NCI-H146 (cell line): ENCODE measurements around the gene MTERF4.
"Not testable (repeated sequence)": the region's sequence is repeated elsewhere in the genome, so short reads cannot be mapped to it uniquely, and the experiment has no call there.

Experiments
- DNase-seq: peaks from one replicate; lab custom pipeline; 2025; lab: John Stamatoyannopoulos, UW

Gene MTERF4

GRCh38 chr2:241110607-241111439, 8.7 kb upstream of the MTERF4 start:
- DNase-seq = no peak

- no peak for DNase-seq
These were observed 8.1 kb upstream of the MTERF4 start for GRCh38 chr2:241110089-241110606.

- no peak for DNase-seq
These were observed 7.4 kb upstream of the MTERF4 start for GRCh38 chr2:241109210-241110088.

- no peak for DNase-seq
These were observed 6.5 kb upstream of the MTERF4 start for GRCh38 chr2:241108271-241109209.

GRCh38 chr2:241107031-241107783, 5.1 kb upstream of the MTERF4 start:
- DNase-seq = no peak

- DNase-seq = no peak
These were observed 3.6 kb upstream of the MTERF4 start for GRCh38 chr2:241105641-241106040.

GRCh38 chr2:241104611-241105010, 2.5 kb upstream of the MTERF4 start:
- not testable (repeated sequence) for DNase-seq

- no peak for DNase-seq
These were observed 1.1 kb upstream of the MTERF4 start for GRCh38 chr2:241103176-241103595.

GRCh38 chr2:241099246-241099645, 2.8 kb downstream of the MTERF4 start:
- DNase-seq = no peak

GRCh38 chr2:241096979-241097378, 5.1 kb downstream of the MTERF4 start:
- DNase-seq = no peak

GRCh38 chr2:241095594-241096290, 6.3 kb downstream of the MTERF4 start:
- DNase-seq = no peak

GRCh38 chr2:241094924-241095420, 7.1 kb downstream of the MTERF4 start:
- no peak for DNase-seq

GRCh38 chr2:241094172-241094571, 7.9 kb downstream of the MTERF4 start:
- DNase-seq = no peak

GRCh38 chr2:241093133-241093781, 8.8 kb downstream of the MTERF4 start:
- DNase-seq = peak; percentile 60

GRCh38 chr2:241092677-241093076, 9.4 kb downstream of the MTERF4 start:
- peak; percentile 30 for DNase-seq

- no peak for DNase-seq
These were observed 10.2 kb downstream of the MTERF4 start for GRCh38 chr2:241091734-241092445.

GRCh38 chr2:241091201-241091600, 10.9 kb downstream of the MTERF4 start:
- DNase-seq = no peak

GRCh38 chr2:241088791-241089732, 13.0 kb downstream of the MTERF4 start:
- DNase-seq = no peak
